Measurements from ENCODE around the gene ZSCAN9.

The ZSCAN9 gene

GRCh38 chr6:28274888-28275287 is 49.8 kb downstream of the ZSCAN9 start:
- Histone ChIP-seq H3K4me1 (ENCODE audit: control insufficient read depth, insufficient read depth, low read length) (peaks cover 16% of the 10 kb centered on the region), H3K4me3 (ENCODE audit: low read length) (no peak overlapping the region), H3K36me3 (ENCODE audit: control insufficient read depth, insufficient read depth, low read length, severe bottlenecking) (peaks cover 40% of the 10 kb centered on the region), H3K9ac (ENCODE audit: low read length) (no peak overlapping the region), H3K27me3 (replicated peaks; ENCODE audit: control insufficient read depth, insufficient read depth, low read length) (no peaks in the 10 kb centered on the region), H3K9me3 (ENCODE audit: control insufficient read depth, low read length) (no peaks in the 10 kb centered on the region)
- DNase-seq (ENCODE audit: low read depth), result no peak

DNA sequence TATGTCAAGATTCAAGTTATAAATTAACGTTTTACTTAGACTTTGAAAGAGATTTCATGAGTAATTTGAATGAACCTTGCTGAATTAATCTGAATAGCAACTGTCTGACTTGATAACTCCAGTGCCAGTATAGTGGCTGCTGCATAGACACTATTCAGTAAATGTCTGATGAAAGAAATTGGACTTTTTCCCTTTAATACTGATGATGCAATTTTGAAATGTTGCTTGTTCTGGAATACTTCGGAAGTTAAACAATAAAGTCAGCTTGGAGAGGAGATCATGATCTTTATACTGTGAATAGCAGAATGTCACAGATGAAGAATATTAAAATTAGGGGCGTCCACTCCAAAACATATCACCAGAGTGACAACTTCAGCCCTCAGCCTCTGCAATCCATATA is 52.7 kb downstream of the ZSCAN9 start:
- peaks cover 29% of the 10 kb centered on the region for H3K36me3 ChIP-seq (ENCODE audit: control insufficient read depth, insufficient read depth, low read length, severe bottlenecking)
- peak; percentile 19 for DNase-seq (ENCODE audit: low read depth)
- no peaks in the 10 kb centered on the region for H3K27me3 ChIP-seq (replicated peaks; ENCODE audit: control insufficient read depth, insufficient read depth, low read length)

DNA sequence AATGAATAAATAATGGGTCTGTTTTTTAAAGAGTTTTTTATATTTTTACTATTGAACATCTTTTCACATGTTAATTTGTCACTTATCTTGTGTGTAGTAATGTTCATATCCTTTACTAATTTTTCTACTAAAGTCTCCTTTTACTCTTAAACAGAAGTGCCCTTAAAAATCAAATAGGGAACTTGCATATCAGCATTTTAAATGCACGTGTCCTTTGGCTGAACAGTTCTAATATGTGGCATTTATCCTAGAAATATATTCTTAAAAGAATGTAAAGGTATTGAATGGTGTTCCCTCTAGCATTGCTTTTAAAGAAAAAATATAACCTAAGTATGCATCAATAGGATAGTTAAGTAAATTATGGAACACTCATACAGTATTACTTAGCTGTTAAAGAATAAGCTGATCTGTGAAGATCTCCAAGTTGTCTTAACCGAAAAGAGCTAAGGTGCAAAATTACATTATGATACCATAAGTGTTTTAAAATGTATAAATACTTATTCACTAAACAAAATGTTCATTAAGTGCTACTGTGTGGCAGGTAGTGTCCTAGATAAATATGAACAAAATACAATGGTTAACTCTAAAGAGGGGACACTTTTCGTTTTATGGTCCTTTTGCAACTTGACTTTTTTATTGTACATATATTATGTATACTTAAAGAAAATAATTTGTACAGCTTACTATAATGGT is 55.7 kb downstream of the ZSCAN9 start:
- no peak for DNase-seq (ENCODE audit: low read depth)
- Histone ChIP-seq H3K27me3 (replicated peaks; ENCODE audit: control insufficient read depth, insufficient read depth, low read length) (no peaks in the 10 kb centered on the region), H3K36me3 (ENCODE audit: control insufficient read depth, insufficient read depth, low read length, severe bottlenecking) (peaks cover 31% of the 10 kb centered on the region), H3K4me1 (ENCODE audit: control insufficient read depth, insufficient read depth, low read length) (peaks cover 23% of the 10 kb centered on the region), H3K4me3 (ENCODE audit: low read length) (peak overlapping the region; percentile 95), H3K9me3 (ENCODE audit: control insufficient read depth, low read length) (peaks cover 5% of the 10 kb centered on the region), H3K9ac (ENCODE audit: low read length) (peak overlapping the region; percentile 93)

More for the DNA sequence above, 52.7 kb downstream of the ZSCAN9 start:
- Histone ChIP-seq H3K4me3 (ENCODE audit: low read length) (no peak overlapping the region), H3K9me3 (ENCODE audit: control insufficient read depth, low read length) (no peaks in the 10 kb centered on the region), H3K9ac (ENCODE audit: low read length) (no peak overlapping the region), H3K4me1 (ENCODE audit: control insufficient read depth, insufficient read depth, low read length) (peaks cover 23% of the 10 kb centered on the region)

GRCh38 chr6:28281288-28282064 is 56.4 kb downstream of the ZSCAN9 start, which contains the start of gene PGBD1:
PGBD1 (plus strand) TSS chr6:28281572; CDS start chr6:28283814, 2,242 bp downstream.
- Histone ChIP-seq H3K36me3 (ENCODE audit: control insufficient read depth, insufficient read depth, low read length, severe bottlenecking) (peaks cover 30% of the 10 kb centered on the region), H3K4me1 (ENCODE audit: control insufficient read depth, insufficient read depth, low read length) (peaks cover 23% of the 10 kb centered on the region), H3K4me3 (ENCODE audit: low read length) (peak within 1 kb of the TSS; percentile 95), H3K9me3 (ENCODE audit: control insufficient read depth, low read length) (peaks cover 5% of the 10 kb centered on the region), H3K27me3 (replicated peaks; ENCODE audit: control insufficient read depth, insufficient read depth, low read length) (no peaks in the 10 kb centered on the region), H3K9ac (ENCODE audit: low read length) (peak within 1 kb of the TSS; percentile 93)
- DNase-seq (ENCODE audit: low read depth), result peak; percentile 89

DNA sequence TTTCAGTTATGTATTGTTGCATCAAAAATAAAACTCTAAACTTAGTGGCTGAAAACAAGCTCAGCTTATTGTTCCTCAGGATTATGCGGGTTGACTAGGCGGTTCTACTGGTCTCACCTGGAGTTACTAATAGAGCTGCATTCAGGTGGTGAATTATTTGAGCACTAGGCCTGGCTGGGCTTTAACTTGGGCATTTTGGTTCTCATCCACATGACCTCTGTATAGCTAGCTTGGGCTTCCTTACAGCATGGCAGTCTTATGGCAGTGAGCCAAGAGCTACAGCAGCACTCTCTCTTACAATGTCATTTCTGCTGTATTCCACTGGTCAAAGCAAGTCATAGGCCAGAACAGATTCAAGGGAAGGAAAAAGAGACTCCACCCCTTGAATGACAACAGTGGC is 57.9 kb downstream of the ZSCAN9 start:
- Histone ChIP-seq H3K4me3 (ENCODE audit: low read length) (no peak overlapping the region), H3K27me3 (replicated peaks; ENCODE audit: control insufficient read depth, insufficient read depth, low read length) (no peaks in the 10 kb centered on the region), H3K4me1 (ENCODE audit: control insufficient read depth, insufficient read depth, low read length) (peaks cover 17% of the 10 kb centered on the region), H3K36me3 (ENCODE audit: control insufficient read depth, insufficient read depth, low read length, severe bottlenecking) (peaks cover 32% of the 10 kb centered on the region), H3K9me3 (ENCODE audit: control insufficient read depth, low read length) (peaks cover 5% of the 10 kb centered on the region), H3K9ac (ENCODE audit: low read length) (no peak overlapping the region)
- DNase-seq (ENCODE audit: low read depth), result no peak

Data from adipocyte (in vitro differentiated cells).